SH-SY5Y (cell line): ENCODE measurements around the gene PLCD4.

ENCODE experiments used
- GATA2 ChIP-seq: IDR thresholded peaks from 2 replicates; pipeline ENCODE4 v1.6.1; 2011; ENCODE audit warnings: mild to moderate bottlenecking, low read depth, low read length
- GATA3 ChIP-seq: IDR thresholded peaks from 2 replicates; pipeline ENCODE4 v1.6.1; 2011; ENCODE audit warnings: low read depth, mild to moderate bottlenecking, low read length, moderate library complexity

PLCD4 gene

GRCh38 chr2:218664653-218665052, 57.0 kb downstream of the PLCD4 start:
- no peak for TF ChIP-seq GATA3
- no peak for TF ChIP-seq GATA2

GRCh38 chr2:218671097-218671653, 63.5 kb downstream of the PLCD4 start:
- TF ChIP-seq GATA2 (no peak), GATA3 (no peak)

GRCh38 chr2:218671654-218672566, 64.2 kb downstream of the PLCD4 start, which contains the start of the genes RNF25 and STK36:
RNF25 (minus strand) TSS chr2:218672002; CDS start chr2:218671970, 32 bp downstream.
STK36 (plus strand) TSS chr2:218672086; CDS start chr2:218672830, 744 bp downstream.
- TF ChIP-seq GATA3 (no peak), GATA2 (peak; percentile 34; the same call in 1 of the 2 replicates)

GRCh38 chr2:218679119-218679518, 71.4 kb downstream of the PLCD4 start:
- TF ChIP-seq GATA3 (no peak), GATA2 (no peak)

GRCh38 chr2:218680061-218680460, 72.4 kb downstream of the PLCD4 start:
- TF ChIP-seq GATA2 (no peak), GATA3 (no peak)
